HG03342 (cell line): ENCODE data around the gene TAF4B.
A peak's percentile ranks its signal among the peaks of the same experiment; 100 is the strongest.
"Not testable (repeated sequence)": the region's sequence is repeated elsewhere in the genome, so short reads cannot be mapped to it uniquely, and the experiment has no call there.

Experiments used
- ATAC-seq: cut with Tn5 transposase; IDR thresholded peaks from one replicate; pipeline ENCODE4 v1.9.1; 2021; ENCODE audit warnings: mild to moderate bottlenecking, moderate library complexity; ENCODE audit not compliant: unreplicated experiment

TAF4B gene

GRCh38 chr18:26237363-26237762 is 11.1 kb downstream of the TAF4B start:
- ATAC-seq: not testable (repeated sequence)

- ATAC-seq: not testable (repeated sequence)
Observed at GRCh38 chr18:26238718-26239117, 12.5 kb downstream of the TAF4B start.

- not testable (repeated sequence) for ATAC-seq
Observed at GRCh38 chr18:26242392-26242791, 16.1 kb downstream of the TAF4B start.

GRCh38 chr18:26245434-26245833 is 19.2 kb downstream of the TAF4B start:
- not testable (repeated sequence) for ATAC-seq

- ATAC-seq: no peak
Observed at GRCh38 chr18:26252411-26252810, 26.2 kb downstream of the TAF4B start.

- ATAC-seq: peak; percentile 41
Observed at GRCh38 chr18:26254808-26255207, 28.6 kb downstream of the TAF4B start.

GRCh38 chr18:26255695-26256622 is 29.7 kb downstream of the TAF4B start:
- ATAC-seq: peak; percentile 45

GRCh38 chr18:26258711-26259110 is 32.5 kb downstream of the TAF4B start:
- ATAC-seq: no peak

- ATAC-seq: not testable (repeated sequence)
Observed at GRCh38 chr18:26259416-26259815, 33.2 kb downstream of the TAF4B start.

GRCh38 chr18:26262156-26262555 is 35.9 kb downstream of the TAF4B start:
- no peak for ATAC-seq

GRCh38 chr18:26267357-26267930 is 41.2 kb downstream of the TAF4B start:
- no peak for ATAC-seq

- no peak for ATAC-seq
Observed at GRCh38 chr18:26268454-26268853, 42.2 kb downstream of the TAF4B start.

GRCh38 chr18:26271917-26272549 is 45.8 kb downstream of the TAF4B start:
- no peak for ATAC-seq

- ATAC-seq: no peak
Observed at GRCh38 chr18:26277374-26277773, 51.1 kb downstream of the TAF4B start.

GRCh38 chr18:26279428-26279827 is 53.2 kb downstream of the TAF4B start:
- ATAC-seq: no peak

GRCh38 chr18:26286008-26286407 is 59.8 kb downstream of the TAF4B start:
- no peak for ATAC-seq

- ATAC-seq: no peak
Observed at GRCh38 chr18:26287644-26288043, 61.4 kb downstream of the TAF4B start.

- no peak for ATAC-seq
Observed at GRCh38 chr18:26290385-26290784, 64.1 kb downstream of the TAF4B start.

- no peak for ATAC-seq
Observed at GRCh38 chr18:26293982-26294381, 67.7 kb downstream of the TAF4B start.

GRCh38 chr18:26298107-26298506 is 71.9 kb downstream of the TAF4B start:
- no peak for ATAC-seq

GRCh38 chr18:26301681-26302080 is 75.4 kb downstream of the TAF4B start:
- ATAC-seq: no peak

GRCh38 chr18:26303222-26303621 is 77.0 kb downstream of the TAF4B start:
- not testable (repeated sequence) for ATAC-seq
